ENCODE data around the gene C7orf25.

C7orf25 gene

GRCh38 chr7:42877862-42878261 lies 34.0 kb downstream of the C7orf25 start:
- DNase-seq (ENCODE audit: low read depth) = no peak

GRCh38 chr7:42876182-42877068 lies 35.4 kb downstream of the C7orf25 start:
- peak; percentile 26 for DNase-seq (ENCODE audit: low read depth)

- DNase-seq (ENCODE audit: low read depth) = peak; percentile 7
Measured at GRCh38 chr7:42869131-42870020, 42.5 kb downstream of the C7orf25 start.

GRCh38 chr7:42868480-42868879 lies 43.4 kb downstream of the C7orf25 start:
- no peak for DNase-seq (ENCODE audit: low read depth)
